Measurements from ENCODE around the gene FAM114A1.

DNA sequence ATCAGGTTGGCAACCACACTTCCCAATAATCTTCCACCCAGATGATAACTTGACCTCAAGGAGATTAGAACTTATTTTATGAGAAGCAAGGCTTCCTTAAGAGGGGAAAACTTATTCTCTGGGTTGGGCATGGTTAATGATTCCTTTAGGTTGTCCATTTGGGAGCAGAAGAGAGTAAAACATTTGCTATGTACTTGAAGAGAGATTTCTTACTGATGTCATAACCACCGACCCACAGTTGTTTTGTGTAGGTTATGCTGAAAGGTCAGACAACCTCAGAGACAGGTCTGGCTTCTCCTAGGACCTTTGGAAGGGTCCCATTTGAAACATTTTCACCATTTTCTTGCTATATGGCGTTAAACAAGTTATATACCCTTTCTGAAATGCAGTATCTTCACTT, 56.1 kb downstream of the FAM114A1 start:
- TF ChIP-seq, protein P1, sequence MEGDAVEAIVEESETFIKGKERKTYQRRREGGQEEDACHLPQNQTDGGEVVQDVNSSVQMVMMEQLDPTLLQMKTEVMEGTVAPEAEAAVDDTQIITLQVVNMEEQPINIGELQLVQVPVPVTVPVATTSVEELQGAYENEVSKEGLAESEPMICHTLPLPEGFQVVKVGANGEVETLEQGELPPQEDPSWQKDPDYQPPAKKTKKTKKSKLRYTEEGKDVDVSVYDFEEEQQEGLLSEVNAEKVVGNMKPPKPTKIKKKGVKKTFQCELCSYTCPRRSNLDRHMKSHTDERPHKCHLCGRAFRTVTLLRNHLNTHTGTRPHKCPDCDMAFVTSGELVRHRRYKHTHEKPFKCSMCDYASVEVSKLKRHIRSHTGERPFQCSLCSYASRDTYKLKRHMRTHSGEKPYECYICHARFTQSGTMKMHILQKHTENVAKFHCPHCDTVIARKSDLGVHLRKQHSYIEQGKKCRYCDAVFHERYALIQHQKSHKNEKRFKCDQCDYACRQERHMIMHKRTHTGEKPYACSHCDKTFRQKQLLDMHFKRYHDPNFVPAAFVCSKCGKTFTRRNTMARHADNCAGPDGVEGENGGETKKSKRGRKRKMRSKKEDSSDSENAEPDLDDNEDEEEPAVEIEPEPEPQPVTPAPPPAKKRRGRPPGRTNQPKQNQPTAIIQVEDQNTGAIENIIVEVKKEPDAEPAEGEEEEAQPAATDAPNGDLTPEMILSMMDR (IDR thresholded peaks at IDR 0.05): no peak
- TF ChIP-seq POLR2A (IDR thresholded peaks at IDR 0.05) (no peak), EP300 (IDR thresholded peaks at IDR 0.05) (no peak)

Measured in ovary (tissue), 3 donors.